Loucy (cell line): ENCODE data around the gene RTN4.

Experiments used
- H2AFZ ChIP-seq: fragments of 200-600 bp; sonication (generic); 2 replicates; pipeline ENCODE4 v1.6.0; 2016; ENCODE audit warnings: antibody characterized with exemption, mild to moderate bottlenecking, low read length, moderate library complexity
- H3F3A ChIP-seq: fragments of 200-600 bp; 2 replicates; pipeline ENCODE4 v1.6.0; 2016; ENCODE audit warnings: antibody characterized with exemption, low read depth, mild to moderate bottlenecking
- H3K27me3 ChIP-seq: fragments of 200-600 bp; sonication (generic); 2 replicates; pipeline ENCODE4 v1.6.1; 2014; ENCODE audit warnings: low read length, mild to moderate bottlenecking; ENCODE audit not compliant: insufficient read depth, poor library complexity, severe bottlenecking
- H3K36me3 ChIP-seq: fragments of 200-600 bp; sonication (generic); 2 replicates; pipeline ENCODE4 v1.6.1; 2016; ENCODE audit warnings: low read length; ENCODE audit not compliant: insufficient read depth
- H3K4me1 ChIP-seq: fragments of 200-600 bp; sonication (generic); 2 replicates; pipeline ENCODE4 v1.5.1; 2014; ENCODE audit warnings: low read length, mild to moderate bottlenecking; ENCODE audit not compliant: insufficient read depth, poor library complexity, severe bottlenecking
- H3K4me2 ChIP-seq: fragments of 200-600 bp; sonication (generic); 2 replicates; pipeline ENCODE4 v1.6.0; 2014; ENCODE audit warnings: antibody characterized with exemption, low read length, low read depth, mild to moderate bottlenecking; ENCODE audit not compliant: poor library complexity, severe bottlenecking
- H3K4me3 ChIP-seq: fragments of 200-600 bp; sonication (generic); 2 replicates; pipeline ENCODE4 v1.5.1; 2014; ENCODE audit warnings: low read length, mild to moderate bottlenecking, mixed read lengths; ENCODE audit not compliant: poor library complexity, severe bottlenecking
- H3K79me2 ChIP-seq: fragments of 200-600 bp; sonication (generic); 2 replicates; pipeline ENCODE4 v1.6.1; 2014; ENCODE audit warnings: low read length; ENCODE audit not compliant: insufficient read depth
- H3K9ac ChIP-seq: fragments of 200-600 bp; sonication (generic); 2 replicates; pipeline ENCODE4 v1.6.0; 2014; ENCODE audit warnings: mild to moderate bottlenecking, low read depth, low read length, moderate library complexity; ENCODE audit not compliant: poor library complexity, severe bottlenecking
- H3K9me2 ChIP-seq: fragments of 200-600 bp; sonication (generic); replicated peaks from 2 replicates; pipeline ENCODE4 v1.6.1; 2016; ENCODE audit warnings: low read depth, low read length, mixed read lengths
- H3K9me3 ChIP-seq: fragments of 200-600 bp; sonication (generic); 2 replicates; pipeline ENCODE4 v1.6.1; 2014; ENCODE audit warnings: mild to moderate bottlenecking, antibody characterized with exemption, low read length, low read depth; ENCODE audit not compliant: insufficient read depth
- H4K20me1 ChIP-seq: fragments of 200-600 bp; sonication (generic); 2 replicates; pipeline ENCODE4 v1.6.0; 2014; ENCODE audit warnings: antibody characterized with exemption, low read length, mild to moderate bottlenecking; ENCODE audit not compliant: insufficient read depth, poor library complexity, severe bottlenecking
- CTCF ChIP-seq: fragments of 200-600 bp; sonication (generic); conservative IDR thresholded peaks from 2 replicates; pipeline ENCODE4 v1.5.1; 2014; ENCODE audit warnings: mild to moderate bottlenecking, antibody characterized with exemption, low read length
- EZH2phosphoT487 ChIP-seq: fragments of 200-600 bp; IDR thresholded peaks from 2 replicates; pipeline ENCODE4 v1.6.1; 2018; ENCODE audit warnings: antibody characterized with exemption, mild to moderate bottlenecking, moderate library complexity, borderline replicate concordance

RTN4 gene

GRCh38 chr2:54984476-54984875 is 65.8 kb downstream of the RTN4 start:
- Histone ChIP-seq H4K20me1 (peaks cover 44% of the 10 kb centered on the region), H3K4me3 (no peak overlapping the region), H3K27me3 (no peaks in the 10 kb centered on the region), H3K9ac (no peak overlapping the region), H2AFZ (no peak overlapping the region), H3F3A (no peaks in the 10 kb centered on the region), H3K36me3 (peaks cover 76% of the 10 kb centered on the region), H3K4me1 (no peaks in the 10 kb centered on the region), H3K4me2 (no peak overlapping the region), H3K79me2 (peaks cover 59% of the 10 kb centered on the region), H3K9me3 (no peaks in the 10 kb centered on the region), H3K9me2 (no peaks in the 10 kb centered on the region)
- no peak for TF ChIP-seq CTCF
- no peak for TF ChIP-seq EZH2phosphoT487

- peaks cover 81% of the 10 kb centered on the region for H3K36me3 ChIP-seq
Observed at GRCh38 chr2:54983345-54984220, 66.7 kb downstream of the RTN4 start.

GRCh38 chr2:54981385-54981784 is 68.9 kb downstream of the RTN4 start:
- TF ChIP-seq CTCF (no peak), EZH2phosphoT487 (no peak)
- Histone ChIP-seq H3K27me3 (no peaks in the 10 kb centered on the region), H3F3A (no peaks in the 10 kb centered on the region), H3K9ac (no peak overlapping the region), H3K79me2 (peaks cover 51% of the 10 kb centered on the region), H3K4me1 (no peaks in the 10 kb centered on the region), H3K4me2 (no peak overlapping the region), H3K36me3 (peaks cover 76% of the 10 kb centered on the region; the same call in 1 of the 2 replicates), H3K9me2 (no peaks in the 10 kb centered on the region), H2AFZ (no peak overlapping the region), H4K20me1 (peaks cover 34% of the 10 kb centered on the region), H3K9me3 (no peaks in the 10 kb centered on the region), H3K4me3 (no peak overlapping the region)

More at GRCh38 chr2:54983345-54984220, 66.7 kb downstream of the RTN4 start:
- Histone ChIP-seq H3K79me2 (peaks cover 56% of the 10 kb centered on the region), H3K4me3 (no peak overlapping the region), H3K4me1 (no peaks in the 10 kb centered on the region), H3K4me2 (no peak overlapping the region), H3K9me3 (no peaks in the 10 kb centered on the region), H3F3A (no peaks in the 10 kb centered on the region), H3K9me2 (no peaks in the 10 kb centered on the region), H3K27me3 (no peaks in the 10 kb centered on the region), H2AFZ (no peak overlapping the region), H4K20me1 (peaks cover 39% of the 10 kb centered on the region), H3K9ac (no peak overlapping the region)
- TF ChIP-seq EZH2phosphoT487 (no peak), CTCF (no peak)
